IPS-15b (cell line): ENCODE data around the gene DOCK1.

Source experiments
- H3K27me3 ChIP-seq: one replicate; pipeline ENCODE4 v1.6.1; 2013; ENCODE audit warnings: low read length; ENCODE audit not compliant: control insufficient read depth, insufficient read depth
- H3K36me3 ChIP-seq: one replicate; pipeline ENCODE4 v1.6.1; 2013; ENCODE audit warnings: low read length; ENCODE audit not compliant: control insufficient read depth, insufficient read depth
- H3K4me1 ChIP-seq: one replicate; pipeline ENCODE4 v1.6.1; 2013; ENCODE audit warnings: mild to moderate bottlenecking, low read length; ENCODE audit not compliant: control insufficient read depth, insufficient read depth
- H3K4me3 ChIP-seq: one replicate; pipeline ENCODE4 v1.5.1; 2013; ENCODE audit warnings: low read depth, low read length
- H3K9ac ChIP-seq: one replicate; pipeline ENCODE4 v1.6.1; 2013; ENCODE audit warnings: low read depth, mild to moderate bottlenecking, low read length
- H3K9me3 ChIP-seq: one replicate; pipeline ENCODE4 v1.6.1; 2013; ENCODE audit warnings: mild to moderate bottlenecking, low read length; ENCODE audit not compliant: control insufficient read depth, insufficient read depth

DOCK1 gene

GRCh38 chr10:127485153-127485857 lies 580.1 kb downstream of the DOCK1 start:
- peaks cover 3% of the 10 kb centered on the region for H3K4me1 ChIP-seq

GRCh38 chr10:127486355-127486754 lies 581.1 kb downstream of the DOCK1 start:
- H3K9me3 ChIP-seq = no peaks in the 10 kb centered on the region
- no peaks in the 10 kb centered on the region for H3K36me3 ChIP-seq
- H3K27me3 ChIP-seq = no peaks in the 10 kb centered on the region
- H3K4me3 ChIP-seq = no peak overlapping the region
- H3K9ac ChIP-seq = no peak overlapping the region
- H3K4me1 ChIP-seq = peaks cover 3% of the 10 kb centered on the region

More at GRCh38 chr10:127485153-127485857, 580.1 kb downstream of the DOCK1 start:
- H3K4me3 ChIP-seq = no peak overlapping the region
- H3K36me3 ChIP-seq = no peaks in the 10 kb centered on the region
- no peaks in the 10 kb centered on the region for H3K9me3 ChIP-seq
- H3K27me3 ChIP-seq = no peaks in the 10 kb centered on the region
- no peak overlapping the region for H3K9ac ChIP-seq

GRCh38 chr10:127492607-127493250 lies 587.5 kb downstream of the DOCK1 start:
- Histone ChIP-seq H3K36me3 (no peaks in the 10 kb centered on the region), H3K4me1 (no peaks in the 10 kb centered on the region), H3K27me3 (no peaks in the 10 kb centered on the region), H3K9me3 (no peaks in the 10 kb centered on the region), H3K9ac (no peak overlapping the region), H3K4me3 (no peak overlapping the region)

DNA sequence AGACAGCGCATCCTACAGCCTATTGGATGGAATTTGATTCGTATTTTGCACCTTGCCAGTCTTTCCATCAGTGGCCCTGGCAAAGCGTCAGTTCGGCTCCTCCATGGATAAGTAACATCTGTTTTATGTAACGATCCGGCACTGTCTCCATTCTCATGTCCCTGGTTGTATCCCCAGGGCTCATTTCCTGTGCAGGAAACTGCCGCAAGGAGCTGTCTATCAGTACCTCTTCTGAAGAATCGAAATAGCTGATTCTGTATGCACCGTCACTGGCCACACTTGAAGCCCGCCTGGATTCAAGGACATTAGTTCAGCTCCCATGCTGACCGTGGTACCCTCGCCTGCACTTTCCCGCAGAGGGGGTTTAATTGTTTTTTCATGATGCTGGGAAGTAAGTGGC lies 590.8 kb downstream of the DOCK1 start:
- no peaks in the 10 kb centered on the region for H3K36me3 ChIP-seq
- no peak overlapping the region for H3K4me3 ChIP-seq
- no peaks in the 10 kb centered on the region for H3K27me3 ChIP-seq
- H3K9ac ChIP-seq = no peak overlapping the region
- no peaks in the 10 kb centered on the region for H3K4me1 ChIP-seq
- no peaks in the 10 kb centered on the region for H3K9me3 ChIP-seq

GRCh38 chr10:127497685-127498084 lies 592.5 kb downstream of the DOCK1 start:
- Histone ChIP-seq H3K27me3 (no peaks in the 10 kb centered on the region), H3K9ac (no peak overlapping the region), H3K4me3 (no peak overlapping the region), H3K36me3 (no peaks in the 10 kb centered on the region), H3K4me1 (no peaks in the 10 kb centered on the region), H3K9me3 (no peaks in the 10 kb centered on the region)

GRCh38 chr10:127498087-127498486 lies 592.9 kb downstream of the DOCK1 start:
- Histone ChIP-seq H3K4me1 (no peaks in the 10 kb centered on the region), H3K36me3 (no peaks in the 10 kb centered on the region), H3K9ac (no peak overlapping the region), H3K27me3 (no peaks in the 10 kb centered on the region), H3K9me3 (no peaks in the 10 kb centered on the region), H3K4me3 (no peak overlapping the region)

GRCh38 chr10:127500127-127500526 lies 594.9 kb downstream of the DOCK1 start:
- Histone ChIP-seq H3K4me1 (no peaks in the 10 kb centered on the region), H3K9me3 (no peaks in the 10 kb centered on the region), H3K9ac (no peak overlapping the region)

More at GRCh38 chr10:127500127-127500526, 594.9 kb downstream of the DOCK1 start:
- Histone ChIP-seq H3K27me3 (no peaks in the 10 kb centered on the region), H3K36me3 (no peaks in the 10 kb centered on the region), H3K4me3 (no peak overlapping the region)
